ENCODE data around the gene CLDND2.
A peak's percentile ranks its signal among the peaks of the same experiment; 100 is the strongest.

The CLDND2 gene

GRCh38 chr19:51361239-51361638, 7.6 kb downstream of the CLDND2 start:
- no peak overlapping the region for H3K4me3 ChIP-seq (ENCODE audit: low read depth, low read length)
- DNase-seq (ENCODE audit: low read depth): no peak

- DNase-seq (ENCODE audit: low read depth): peak; percentile 90
- H3K4me3 ChIP-seq (ENCODE audit: low read depth, low read length): no peak overlapping the region
Observed at GRCh38 chr19:51359294-51359693, 9.5 kb downstream of the CLDND2 start.

GRCh38 chr19:51357952-51358351, 10.9 kb downstream of the CLDND2 start:
- DNase-seq (ENCODE audit: low read depth): no peak
- H3K4me3 ChIP-seq (ENCODE audit: low read depth, low read length): no peak overlapping the region

GRCh38 chr19:51356159-51356801, 12.5 kb downstream of the CLDND2 start:
- DNase-seq (ENCODE audit: low read depth): no peak
- no peak overlapping the region for H3K4me3 ChIP-seq (ENCODE audit: low read depth, low read length)

- no peak overlapping the region for H3K4me3 ChIP-seq (ENCODE audit: low read depth, low read length)
- no peak for DNase-seq (ENCODE audit: low read depth)
Observed at GRCh38 chr19:51354742-51355148, 14.1 kb downstream of the CLDND2 start.

- no peak overlapping the region for H3K4me3 ChIP-seq (ENCODE audit: low read depth, low read length)
- DNase-seq (ENCODE audit: low read depth): no peak
Observed at GRCh38 chr19:51354103-51354741, 14.6 kb downstream of the CLDND2 start.

GRCh38 chr19:51352783-51353360, 15.9 kb downstream of the CLDND2 start:
- H3K4me3 ChIP-seq (ENCODE audit: low read depth, low read length): no peak overlapping the region
- no peak for DNase-seq (ENCODE audit: low read depth)

GRCh38 chr19:51351266-51351990, 17.4 kb downstream of the CLDND2 start:
- H3K4me3 ChIP-seq (ENCODE audit: low read depth, low read length): no peak overlapping the region
- DNase-seq (ENCODE audit: low read depth): no peak

GRCh38 chr19:51347209-51347928, 21.4 kb downstream of the CLDND2 start:
- no peak overlapping the region for H3K4me3 ChIP-seq (ENCODE audit: low read depth, low read length)
- no peak for DNase-seq (ENCODE audit: low read depth)

GRCh38 chr19:51346742-51347141, 22.1 kb downstream of the CLDND2 start:
- no peak overlapping the region for H3K4me3 ChIP-seq (ENCODE audit: low read depth, low read length)
- DNase-seq (ENCODE audit: low read depth): no peak

- DNase-seq (ENCODE audit: low read depth): no peak
Observed at GRCh38 chr19:51345076-51345620, 23.7 kb downstream of the CLDND2 start.

GRCh38 chr19:51342631-51343569, 25.9 kb downstream of the CLDND2 start:
- DNase-seq (ENCODE audit: low read depth): no peak
- H3K4me3 ChIP-seq (ENCODE audit: low read depth, low read length): no peak overlapping the region

More at GRCh38 chr19:51345076-51345620, 23.7 kb downstream of the CLDND2 start:
- no peak overlapping the region for H3K4me3 ChIP-seq (ENCODE audit: low read depth, low read length)

GRCh38 chr19:51341976-51342580, 26.7 kb downstream of the CLDND2 start, which contains the start of gene VSIG10L:
VSIG10L (minus strand) TSS chr19:51342139; CDS start chr19:51342124, 15 bp downstream.
- H3K4me3 ChIP-seq (ENCODE audit: low read depth, low read length): no peak within 1 kb of the TSS
- no peak for DNase-seq (ENCODE audit: low read depth)

GRCh38 chr19:51341066-51341465, 27.7 kb downstream of the CLDND2 start:
- H3K4me3 ChIP-seq (ENCODE audit: low read depth, low read length): no peak overlapping the region
- no peak for DNase-seq (ENCODE audit: low read depth)

GRCh38 chr19:51339687-51340656, 28.8 kb downstream of the CLDND2 start:
- peak overlapping the region; percentile 67 for H3K4me3 ChIP-seq (ENCODE audit: low read depth, low read length)
- DNase-seq (ENCODE audit: low read depth): peak; percentile 91

GRCh38 chr19:51339313-51339686, 29.5 kb downstream of the CLDND2 start:
- peak overlapping the region; percentile 67 for H3K4me3 ChIP-seq (ENCODE audit: low read depth, low read length)
- DNase-seq (ENCODE audit: low read depth): no peak

All from skeletal muscle cell (primary cell).